Esophagus muscularis mucosa (tissue), 4 donors: ENCODE data around the gene FAAP20. TPM values are rescaled to one million over a fixed set of nuclear protein-coding genes. Genes with fewer than 3 reads are reported as not detected.

Experiments
- DNase-seq: peaks from one replicate; pipeline ENCODE4 v3.0.0-alpha.2; 2017; ENCODE audit errors: extremely low spot score
- H3K27ac ChIP-seq, 4 donors: fragments of 200-600 bp; sonication (generic); replicated peaks in 1 of 4; 1 replicate in 3 of 4; 2 replicates in 1 of 4; pipeline ENCODE4 v1.5.1; 2016 to 2019; ENCODE audit warnings: mild to moderate bottlenecking in 1 of 4
- H3K27me3 ChIP-seq, 4 donors: fragments of 200-600 bp; sonication (generic); one replicate each; pipeline versions ENCODE4 v1.5.1 to v1.6.0; 2016 to 2019
- H3K36me3 ChIP-seq, 4 donors: fragments of 200-600 bp; sonication (generic); one replicate each; pipeline ENCODE4 v1.5.1; 2016 to 2019
- H3K4me1 ChIP-seq, 4 donors: fragments of 200-600 bp; sonication (generic); one replicate each; pipeline ENCODE4 v1.5.1; 2016 to 2019
- H3K4me3 ChIP-seq, 4 donors: fragments of 200-600 bp; sonication (generic); 1 replicate in 2 of 4; 2 replicates in 2 of 4; pipeline ENCODE4 v1.5.1; 2016 to 2019; ENCODE audit warnings: mild to moderate bottlenecking in 4 of 4, moderate library complexity in 1 of 4
- H3K9me3 ChIP-seq, 4 donors: fragments of 200-600 bp; sonication (generic); 1 replicate in 3 of 4; 2 replicates in 1 of 4; pipeline ENCODE4 v1.5.1; 2016 to 2019
- EP300 ChIP-seq: sonication (generic); formaldehyde crosslinking; IDR thresholded peaks from one replicate; pipeline ENCODE4 v1.6.1; 2017; ENCODE audit warnings: antibody characterized with exemption
- POLR2A ChIP-seq: fragments of 450-650 bp; IDR thresholded peaks from one replicate; pipeline ENCODE4 v1.6.1; 2017; ENCODE audit warnings: antibody characterized with exemption, moderate library complexity, mild to moderate bottlenecking, low read depth
- POLR2AphosphoS5 ChIP-seq, 2 donors: sonication (generic); formaldehyde crosslinking; IDR thresholded peaks; one replicate each; pipeline ENCODE4 v1.6.1; 2017; ENCODE audit warnings: antibody characterized with exemption in 2 of 2
- WGBS: methylation state at CpG from one replicate; pipeline ENCODE4 v1.1.5; 2018; 5-methylcytosine and 5-hydroxymethylcytosine counted together
- intact Hi-C: fragments of 100-400 bp; cut with DNase I; formaldehyde crosslinking; loops from one replicate; pipeline ENCODE4 v1.15.1; 2023
- total RNA-seq, 4 donors: library from RNA; depleted of rRNA; stranded (reverse); fragments of >200 nt; gene quantifications; one replicate each; pipeline versions ENCODE4 v1.1.0 to v1.2.1, GENCODE V29; 2016
- TF ChIP-seq, protein P1 (sequence below), 3 experiments: fragments of 200-600 bp in 2 of 3; fragments of 450-650 bp in 1 of 3; sonication (generic) in 2 of 3; IDR thresholded peaks; one replicate each; pipeline ENCODE4 v1.5.1; 2017 to 2019; ENCODE audit warnings: antibody characterized with exemption in 3 of 3, mild to moderate bottlenecking in 2 of 3, moderate library complexity in 1 of 3

The FAAP20 gene
- total RNA-seq, 4 donors from 2014 or later: 37.9 to 81.7 (median 55.7) TPM

DNA sequence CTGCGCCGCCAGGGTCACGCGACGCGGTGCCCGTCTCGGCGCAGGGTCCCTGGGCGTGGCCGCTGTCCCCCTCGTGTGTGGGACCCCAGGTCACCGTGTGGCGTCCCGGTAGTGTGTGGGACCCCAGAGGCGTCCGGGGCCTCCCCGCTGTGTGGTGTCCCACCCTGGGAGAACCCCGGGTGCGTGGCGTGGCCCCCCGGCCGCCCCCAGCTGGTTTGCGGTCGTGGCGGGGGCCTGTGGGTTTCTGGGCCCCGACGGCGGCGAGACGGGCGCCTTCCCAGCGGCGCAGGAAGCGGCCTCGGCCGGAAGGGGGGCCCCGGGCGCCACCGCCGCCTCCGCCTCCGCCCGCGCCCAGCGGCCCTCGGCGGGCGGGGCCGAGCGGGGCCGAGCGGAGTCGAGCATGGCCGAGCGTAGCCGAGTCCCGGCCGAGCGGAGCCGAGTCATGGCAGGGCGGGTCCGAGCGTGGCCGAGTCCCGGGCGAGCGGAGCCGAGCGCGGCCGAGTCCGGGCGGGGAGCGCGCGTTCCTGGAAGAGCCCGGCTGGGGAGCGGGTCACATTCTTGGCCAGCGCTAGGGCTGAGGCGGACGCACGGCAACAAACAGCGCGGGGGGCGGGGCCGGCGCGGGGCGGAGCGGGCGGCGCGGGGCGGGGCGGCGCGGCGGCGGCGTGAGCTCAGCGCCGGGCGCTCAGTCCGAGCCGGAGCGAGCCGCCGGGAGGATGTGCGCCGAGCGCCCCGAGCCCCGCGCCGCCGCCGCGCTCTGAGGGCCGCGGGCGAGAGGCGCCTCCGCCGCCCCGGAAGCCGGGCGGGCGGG, 33.0 kb upstream of the FAAP20 start:
- Histone ChIP-seq H3K4me3 (peak overlapping the region; percentile 78 to 96 (median 83)), H3K9me3 (no peaks in the 10 kb centered on the region), H3K36me3 (no peaks in the 10 kb centered on the region), H3K4me1 (peaks cover 38 to 48% (median 41%) of the 10 kb centered on the region in 4 donors), H3K27me3 (no peaks in the 10 kb centered on the region), H3K27ac (peak overlapping the region; percentile 97 to 99 (median 98))
- 0% methylated on average over 8 of the region's 129 CpGs for WGBS
- peak; percentile 99 for DNase-seq
- TF ChIP-seq EP300: no peak
- TF ChIP-seq POLR2A: peak; percentile 78
- TF ChIP-seq POLR2AphosphoS5 (IDR thresholded peaks at IDR 0.05): peak; percentile 70 to 87
- TF ChIP-seq, protein P1, sequence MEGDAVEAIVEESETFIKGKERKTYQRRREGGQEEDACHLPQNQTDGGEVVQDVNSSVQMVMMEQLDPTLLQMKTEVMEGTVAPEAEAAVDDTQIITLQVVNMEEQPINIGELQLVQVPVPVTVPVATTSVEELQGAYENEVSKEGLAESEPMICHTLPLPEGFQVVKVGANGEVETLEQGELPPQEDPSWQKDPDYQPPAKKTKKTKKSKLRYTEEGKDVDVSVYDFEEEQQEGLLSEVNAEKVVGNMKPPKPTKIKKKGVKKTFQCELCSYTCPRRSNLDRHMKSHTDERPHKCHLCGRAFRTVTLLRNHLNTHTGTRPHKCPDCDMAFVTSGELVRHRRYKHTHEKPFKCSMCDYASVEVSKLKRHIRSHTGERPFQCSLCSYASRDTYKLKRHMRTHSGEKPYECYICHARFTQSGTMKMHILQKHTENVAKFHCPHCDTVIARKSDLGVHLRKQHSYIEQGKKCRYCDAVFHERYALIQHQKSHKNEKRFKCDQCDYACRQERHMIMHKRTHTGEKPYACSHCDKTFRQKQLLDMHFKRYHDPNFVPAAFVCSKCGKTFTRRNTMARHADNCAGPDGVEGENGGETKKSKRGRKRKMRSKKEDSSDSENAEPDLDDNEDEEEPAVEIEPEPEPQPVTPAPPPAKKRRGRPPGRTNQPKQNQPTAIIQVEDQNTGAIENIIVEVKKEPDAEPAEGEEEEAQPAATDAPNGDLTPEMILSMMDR (IDR thresholded peaks at IDR 0.05): peak in 1 of 3 experiments; percentile 18
- intact Hi-C loops: no loop called here

DNA sequence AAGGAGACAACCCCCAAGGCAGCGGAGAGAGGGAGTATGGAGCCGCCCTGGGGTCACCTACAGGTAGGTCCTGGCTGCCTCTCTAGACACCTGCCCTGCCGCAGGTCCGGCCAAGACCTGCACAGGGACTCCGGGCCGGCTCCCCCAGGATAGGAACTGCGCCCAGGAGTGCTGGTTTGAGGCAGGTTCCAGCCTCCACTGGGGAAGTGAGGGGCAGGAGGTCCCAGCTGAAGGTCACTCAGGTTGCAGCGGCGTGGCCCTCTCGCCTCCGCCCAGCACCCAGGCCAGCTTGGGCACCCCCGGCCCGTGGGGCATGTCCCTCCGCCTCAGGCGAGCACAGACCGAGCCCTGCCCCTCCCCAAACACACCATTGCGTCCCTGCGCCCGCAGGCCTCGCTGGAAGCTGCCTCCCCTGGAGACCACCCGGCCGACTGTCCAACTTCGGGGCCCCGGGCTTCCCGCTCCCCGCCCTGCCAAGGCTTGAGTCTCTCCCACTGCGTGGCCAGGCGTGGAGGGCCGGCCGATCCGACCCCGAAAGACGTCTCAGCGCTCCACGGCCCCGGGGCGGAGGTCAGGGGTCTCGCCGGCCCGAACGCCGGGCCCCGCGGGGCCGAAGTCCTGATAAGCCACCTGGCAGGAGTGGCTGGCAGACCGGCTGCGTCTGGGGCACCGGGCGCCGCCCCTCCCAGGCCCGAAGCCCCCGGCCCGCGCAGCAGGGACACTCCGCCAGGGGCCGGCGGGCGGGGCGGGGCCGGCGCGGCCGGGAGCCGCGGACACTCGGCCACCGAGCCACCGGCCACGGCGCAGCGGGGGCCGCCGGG, 32.2 kb upstream of the FAAP20 start:
- no peaks in the 10 kb centered on the region for H3K9me3 ChIP-seq
- no peaks in the 10 kb centered on the region for H3K36me3 ChIP-seq
- no peaks in the 10 kb centered on the region for H3K27me3 ChIP-seq
- peak overlapping the region; percentile 78 to 87 (median 83) for H3K4me3 ChIP-seq
- peak overlapping the region; percentile 97 to 99 (median 98) for H3K27ac ChIP-seq
- WGBS: 11% methylated on average over 27 of the region's 73 CpGs
- TF ChIP-seq POLR2A (no peak), POLR2AphosphoS5 (IDR thresholded peaks at IDR 0.05) (no peak), EP300 (no peak)
- TF ChIP-seq, protein P1 (IDR thresholded peaks at IDR 0.05): no peak
- no peak for DNase-seq
- intact Hi-C loops: no loop called here
- H3K4me1 ChIP-seq: peaks cover 30 to 40% (median 33%) of the 10 kb centered on the region in 4 donors

- TF ChIP-seq POLR2A (no peak), POLR2AphosphoS5 (IDR thresholded peaks at IDR 0.05) (no peak), EP300 (no peak)
- TF ChIP-seq, protein P1 (IDR thresholded peaks at IDR 0.05): no peak
- no peak overlapping the region for H3K27ac ChIP-seq
- intact Hi-C loops: no loop called here
- no peaks in the 10 kb centered on the region for H3K36me3 ChIP-seq
- no peaks in the 10 kb centered on the region for H3K27me3 ChIP-seq
- H3K9me3 ChIP-seq: no peaks in the 10 kb centered on the region
- H3K4me1 ChIP-seq: peaks cover 11 to 21% (median 14%) of the 10 kb centered on the region in 4 donors
- H3K4me3 ChIP-seq: no peak overlapping the region
- DNase-seq: no peak
- 86% methylated on average over 17 of the region's 18 CpGs for WGBS
Observed at GRCh38 chr1:2224631-2225428, 30.3 kb upstream of the FAAP20 start.

GRCh38 chr1:2224170-2224584, 29.6 kb upstream of the FAAP20 start:
- intact Hi-C loops: no loop called here
- peaks cover 8 to 14% (median 9%) of the 10 kb centered on the region in 4 donors for H3K4me1 ChIP-seq
- H3K4me3 ChIP-seq: no peak overlapping the region
- no peaks in the 10 kb centered on the region for H3K36me3 ChIP-seq
- DNase-seq: no peak
- no peaks in the 10 kb centered on the region for H3K9me3 ChIP-seq
- H3K27me3 ChIP-seq: no peaks in the 10 kb centered on the region
- no peak overlapping the region for H3K27ac ChIP-seq
- 81% methylated on average over 7 of the region's 7 CpGs for WGBS
- TF ChIP-seq, protein P1 (IDR thresholded peaks at IDR 0.05): no peak
- TF ChIP-seq EP300: no peak
- no peak for TF ChIP-seq POLR2AphosphoS5 (IDR thresholded peaks at IDR 0.05)
- no peak for TF ChIP-seq POLR2A
